Measurements from ENCODE around the gene GATA1. TPM values are rescaled to one million over a fixed set of nuclear protein-coding genes. Genes with fewer than 3 reads are reported as not detected.
"Not testable (repeated sequence)": the region's sequence is repeated elsewhere in the genome, so short reads cannot be mapped to it uniquely, and the experiment has no call there.

The GATA1 gene
- total RNA-seq, 1 experiment from 2014 or later: 0.23 TPM

DNA sequence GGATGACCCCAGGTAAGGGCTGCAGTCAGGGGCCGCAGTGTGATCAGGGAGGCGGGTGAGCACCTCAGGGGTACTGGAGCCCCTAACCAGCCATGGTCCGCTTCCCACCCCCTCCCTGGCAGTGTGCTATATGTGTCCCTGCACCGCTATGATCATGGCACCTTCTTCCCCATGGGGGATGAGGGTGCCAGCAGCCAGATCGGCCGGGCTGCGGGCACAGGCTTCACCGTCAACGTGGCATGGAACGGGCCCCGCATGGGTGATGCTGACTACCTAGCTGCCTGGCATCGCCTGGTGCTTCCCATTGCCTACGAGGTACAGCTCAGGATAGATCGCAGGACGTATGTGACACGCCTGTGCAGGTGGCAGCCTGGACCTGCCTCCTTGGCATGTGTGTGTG is 31.7 kb downstream of the GATA1 start:
- in situ Hi-C loops (cut with HindIII; ENCODE audit: low pct_unique_long_range_greater_than_20kb, low sequenced_read_pairs) (no loop called here), intact Hi-C loops (cut with micrococcal nuclease; ENCODE audit: unreplicated experiment) (no loop called here)
- no peaks in the 10 kb centered on the region for H3K9me3 ChIP-seq (ENCODE audit: control insufficient read depth, insufficient read depth, low read depth, low read length)
- no peak for TF ChIP-seq SIN3A (IDR thresholded peaks at IDR 0.05; ENCODE audit: borderline replicate concordance, insufficient read depth, low read depth, low read length)
- no peak for TF ChIP-seq TCF7L2 (IDR thresholded peaks at IDR 0.05; ENCODE audit: low read depth, low read length)
- no peak for TF ChIP-seq POLR2AphosphoS5 (IDR thresholded peaks at IDR 0.05; ENCODE audit: low read depth, low read length)
- TF ChIP-seq, protein P1, sequence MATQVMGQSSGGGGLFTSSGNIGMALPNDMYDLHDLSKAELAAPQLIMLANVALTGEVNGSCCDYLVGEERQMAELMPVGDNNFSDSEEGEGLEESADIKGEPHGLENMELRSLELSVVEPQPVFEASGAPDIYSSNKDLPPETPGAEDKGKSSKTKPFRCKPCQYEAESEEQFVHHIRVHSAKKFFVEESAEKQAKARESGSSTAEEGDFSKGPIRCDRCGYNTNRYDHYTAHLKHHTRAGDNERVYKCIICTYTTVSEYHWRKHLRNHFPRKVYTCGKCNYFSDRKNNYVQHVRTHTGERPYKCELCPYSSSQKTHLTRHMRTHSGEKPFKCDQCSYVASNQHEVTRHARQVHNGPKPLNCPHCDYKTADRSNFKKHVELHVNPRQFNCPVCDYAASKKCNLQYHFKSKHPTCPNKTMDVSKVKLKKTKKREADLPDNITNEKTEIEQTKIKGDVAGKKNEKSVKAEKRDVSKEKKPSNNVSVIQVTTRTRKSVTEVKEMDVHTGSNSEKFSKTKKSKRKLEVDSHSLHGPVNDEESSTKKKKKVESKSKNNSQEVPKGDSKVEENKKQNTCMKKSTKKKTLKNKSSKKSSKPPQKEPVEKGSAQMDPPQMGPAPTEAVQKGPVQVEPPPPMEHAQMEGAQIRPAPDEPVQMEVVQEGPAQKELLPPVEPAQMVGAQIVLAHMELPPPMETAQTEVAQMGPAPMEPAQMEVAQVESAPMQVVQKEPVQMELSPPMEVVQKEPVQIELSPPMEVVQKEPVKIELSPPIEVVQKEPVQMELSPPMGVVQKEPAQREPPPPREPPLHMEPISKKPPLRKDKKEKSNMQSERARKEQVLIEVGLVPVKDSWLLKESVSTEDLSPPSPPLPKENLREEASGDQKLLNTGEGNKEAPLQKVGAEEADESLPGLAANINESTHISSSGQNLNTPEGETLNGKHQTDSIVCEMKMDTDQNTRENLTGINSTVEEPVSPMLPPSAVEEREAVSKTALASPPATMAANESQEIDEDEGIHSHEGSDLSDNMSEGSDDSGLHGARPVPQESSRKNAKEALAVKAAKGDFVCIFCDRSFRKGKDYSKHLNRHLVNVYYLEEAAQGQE (IDR thresholded peaks at IDR 0.05; ENCODE audit: insufficient read depth in 1 of 2, low read depth in 2 of 2, low read length in 1 of 2): no peak
- TF ChIP-seq, protein P2, sequence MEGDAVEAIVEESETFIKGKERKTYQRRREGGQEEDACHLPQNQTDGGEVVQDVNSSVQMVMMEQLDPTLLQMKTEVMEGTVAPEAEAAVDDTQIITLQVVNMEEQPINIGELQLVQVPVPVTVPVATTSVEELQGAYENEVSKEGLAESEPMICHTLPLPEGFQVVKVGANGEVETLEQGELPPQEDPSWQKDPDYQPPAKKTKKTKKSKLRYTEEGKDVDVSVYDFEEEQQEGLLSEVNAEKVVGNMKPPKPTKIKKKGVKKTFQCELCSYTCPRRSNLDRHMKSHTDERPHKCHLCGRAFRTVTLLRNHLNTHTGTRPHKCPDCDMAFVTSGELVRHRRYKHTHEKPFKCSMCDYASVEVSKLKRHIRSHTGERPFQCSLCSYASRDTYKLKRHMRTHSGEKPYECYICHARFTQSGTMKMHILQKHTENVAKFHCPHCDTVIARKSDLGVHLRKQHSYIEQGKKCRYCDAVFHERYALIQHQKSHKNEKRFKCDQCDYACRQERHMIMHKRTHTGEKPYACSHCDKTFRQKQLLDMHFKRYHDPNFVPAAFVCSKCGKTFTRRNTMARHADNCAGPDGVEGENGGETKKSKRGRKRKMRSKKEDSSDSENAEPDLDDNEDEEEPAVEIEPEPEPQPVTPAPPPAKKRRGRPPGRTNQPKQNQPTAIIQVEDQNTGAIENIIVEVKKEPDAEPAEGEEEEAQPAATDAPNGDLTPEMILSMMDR (IDR thresholded peaks at IDR 0.05): no peak
- ChIA-PET POLR2A (no interaction called here), CTCF (no interaction called here)
- no peaks in the 10 kb centered on the region; the same call in 1 of the 2 replicates for H3K36me3 ChIP-seq (ENCODE audit: control insufficient read depth, insufficient read depth, low read length)
- no peak overlapping the region for H3K27ac ChIP-seq (ENCODE audit: low read length)
- DNase-seq (ENCODE audit: low read depth, low spot score) (no peak), ATAC-seq (no peak)
- BruUV-seq (replicated peaks): no TSS peak
- no peaks in the 10 kb centered on the region for H3K27me3 ChIP-seq (ENCODE audit: control insufficient read depth, insufficient read depth, low read length)
- no peak overlapping the region for H3K4me3 ChIP-seq (ENCODE audit: low read depth in 2 of 2, low read length in 2 of 2)
- no peaks in the 10 kb centered on the region for H3K4me1 ChIP-seq (ENCODE audit: control insufficient read depth, insufficient read depth, low read length)

DNA sequence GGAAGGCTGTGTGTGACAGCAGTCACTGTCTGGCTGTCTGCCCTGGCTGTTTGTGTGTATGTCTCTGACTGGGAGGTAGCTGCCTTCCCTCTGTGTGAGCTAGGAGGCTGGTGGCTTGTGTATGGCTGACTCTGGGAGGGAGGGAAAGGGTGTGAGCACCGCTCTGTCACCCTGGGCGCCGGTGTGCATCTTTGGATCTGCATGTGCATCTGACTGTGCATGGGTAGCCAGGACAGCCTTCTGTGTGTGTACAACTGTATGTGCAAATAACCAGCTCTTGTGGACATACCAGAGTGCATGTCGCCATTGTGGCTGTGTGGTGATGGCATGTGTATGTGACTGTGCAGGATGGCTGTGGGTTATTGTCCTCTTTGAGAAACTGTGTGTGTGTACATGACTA is 32.5 kb downstream of the GATA1 start:
- Histone ChIP-seq H3K36me3 (ENCODE audit: control insufficient read depth, insufficient read depth, low read length) (no peaks in the 10 kb centered on the region; the same call in 1 of the 2 replicates), H3K27me3 (ENCODE audit: control insufficient read depth, insufficient read depth, low read length) (no peaks in the 10 kb centered on the region), H3K4me1 (ENCODE audit: control insufficient read depth, insufficient read depth, low read length) (no peaks in the 10 kb centered on the region), H3K9me3 (ENCODE audit: control insufficient read depth, insufficient read depth, low read depth, low read length) (no peaks in the 10 kb centered on the region), H3K4me3 (ENCODE audit: low read depth in 2 of 2, low read length in 2 of 2) (no peak overlapping the region), H3K27ac (ENCODE audit: low read length) (no peak overlapping the region)
- intact Hi-C loops (cut with micrococcal nuclease; ENCODE audit: unreplicated experiment): no loop called here
- in situ Hi-C loops (cut with HindIII; ENCODE audit: low pct_unique_long_range_greater_than_20kb, low sequenced_read_pairs): no loop called here
- DNase-seq (ENCODE audit: low read depth, low spot score): no peak
- no TSS peak for BruUV-seq (replicated peaks)
- ChIA-PET CTCF (no interaction called here), POLR2A (no interaction called here)
- no peak for ATAC-seq
- TF ChIP-seq TCF7L2 (IDR thresholded peaks at IDR 0.05; ENCODE audit: low read depth, low read length) (no peak), SIN3A (IDR thresholded peaks at IDR 0.05; ENCODE audit: borderline replicate concordance, insufficient read depth, low read depth, low read length) (no peak), POLR2AphosphoS5 (IDR thresholded peaks at IDR 0.05; ENCODE audit: low read depth, low read length) (no peak)
- TF ChIP-seq, protein P2 (IDR thresholded peaks at IDR 0.05): no peak
- TF ChIP-seq, protein P1 (IDR thresholded peaks at IDR 0.05; ENCODE audit: insufficient read depth in 1 of 2, low read depth in 2 of 2, low read length in 1 of 2): no peak

DNA sequence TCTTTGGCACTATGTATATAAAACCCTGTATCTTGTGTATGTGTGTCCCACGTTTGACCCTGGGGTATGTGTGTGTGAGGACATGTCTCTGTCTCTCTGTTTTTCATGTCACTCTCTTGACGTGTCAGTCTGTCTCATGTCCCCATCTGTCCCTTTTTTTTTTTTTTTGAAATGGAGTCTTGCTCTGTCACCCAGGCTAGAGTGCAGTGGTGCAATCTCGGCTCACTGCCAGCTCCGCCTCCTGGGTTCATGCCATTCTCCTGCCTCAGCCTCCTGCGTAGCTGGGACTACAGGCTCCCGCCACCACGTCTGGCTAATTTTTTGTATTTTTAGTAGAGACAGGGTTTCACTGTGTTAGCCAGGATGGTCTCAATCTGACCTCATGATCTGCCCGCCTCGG is 33.0 kb downstream of the GATA1 start:
- intact Hi-C loops (cut with micrococcal nuclease; ENCODE audit: unreplicated experiment); DNase-seq (ENCODE audit: low read depth, low spot score); BruUV-seq (replicated peaks); H3K36me3 ChIP-seq (ENCODE audit: control insufficient read depth, insufficient read depth, low read length); ATAC-seq; CTCF ChIA-PET; H3K4me3 ChIP-seq (ENCODE audit: low read depth in 2 of 2, low read length in 2 of 2); H3K9me3 ChIP-seq (ENCODE audit: control insufficient read depth, insufficient read depth, low read depth, low read length); POLR2A ChIA-PET; H3K4me1 ChIP-seq (ENCODE audit: control insufficient read depth, insufficient read depth, low read length); in situ Hi-C loops (cut with HindIII; ENCODE audit: low pct_unique_long_range_greater_than_20kb, low sequenced_read_pairs); H3K27me3 ChIP-seq (ENCODE audit: control insufficient read depth, insufficient read depth, low read length); H3K27ac ChIP-seq (ENCODE audit: low read length): not testable (repeated sequence)
